Measurements from ENCODE around the gene AACS.

The AACS gene

GRCh38 chr12:125148316-125148715, 83.1 kb downstream of the AACS start:
- TF ChIP-seq SIN3A (IDR thresholded peaks at IDR 0.05; ENCODE audit: borderline replicate concordance, insufficient read depth, low read length) = no peak
- TF ChIP-seq POLR2AphosphoS5 (IDR thresholded peaks at IDR 0.05; ENCODE audit: low read depth, low read length) = no peak
- TF ChIP-seq FOXP2 (optimal IDR thresholded peaks at IDR 0.05; ENCODE audit: borderline replicate concordance, extremely low read depth, extremely low read length, insufficient read depth) = no peak
- no peak for TF ChIP-seq TAF1 (IDR thresholded peaks at IDR 0.05; ENCODE audit: borderline replicate concordance, insufficient read depth, low read length)
- TF ChIP-seq REST (IDR thresholded peaks at IDR 0.05; ENCODE audit: insufficient read depth in 1 of 2, low read depth in 2 of 2, low read length in 2 of 2) = no peak

DNA sequence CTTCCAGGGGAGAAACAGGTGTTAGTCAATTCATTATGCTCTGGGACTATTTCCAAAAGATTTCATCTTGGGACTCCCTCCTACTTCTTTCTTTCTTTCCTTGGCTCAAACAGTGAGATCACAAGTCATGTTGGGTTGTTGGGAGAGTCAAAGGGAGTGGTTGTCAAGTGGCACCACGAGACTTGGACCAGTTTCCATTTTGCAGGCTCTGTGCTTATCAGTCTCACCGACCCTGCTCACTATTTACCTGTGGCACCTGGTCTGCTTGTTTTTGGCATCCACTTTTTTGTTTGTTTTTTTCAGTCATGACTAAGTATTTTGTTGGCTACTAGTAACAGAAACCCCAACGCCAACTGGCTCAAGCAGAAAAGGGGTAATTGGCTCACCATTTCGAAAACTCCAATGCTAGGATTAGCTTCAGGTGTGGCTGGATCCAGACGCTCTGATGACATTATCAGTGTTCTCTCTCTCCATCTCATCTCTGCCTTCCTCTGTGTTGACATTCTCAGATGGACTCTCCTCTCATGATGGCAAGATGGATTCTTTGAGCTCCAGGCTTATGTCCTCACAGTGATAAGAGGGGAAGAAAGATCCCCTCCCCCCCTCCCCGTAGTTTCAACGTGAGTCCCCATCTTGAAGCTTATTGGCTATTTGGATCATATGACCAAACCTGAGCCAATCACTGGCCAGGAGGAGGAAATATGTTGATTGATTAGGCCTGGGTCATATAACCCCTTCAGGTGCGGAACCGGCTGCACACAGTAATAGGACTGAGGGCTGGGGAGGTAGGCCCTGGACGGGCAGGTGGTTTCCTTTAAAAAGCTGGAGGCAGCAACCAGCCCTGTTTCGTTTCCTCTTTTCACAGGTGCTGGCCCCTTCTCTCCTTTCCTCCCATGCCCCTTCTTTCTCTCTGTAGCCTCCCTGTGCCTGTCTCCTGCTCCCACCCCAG, 84.2 kb downstream of the AACS start:
- no peak for TF ChIP-seq SIN3A (IDR thresholded peaks at IDR 0.05; ENCODE audit: borderline replicate concordance, insufficient read depth, low read length)

GRCh38 chr12:125151284-125151683, 86.0 kb downstream of the AACS start:
- TF ChIP-seq REST (IDR thresholded peaks at IDR 0.05; ENCODE audit: insufficient read depth in 1 of 2, low read depth in 2 of 2, low read length in 2 of 2) (no peak), FOXP2 (optimal IDR thresholded peaks at IDR 0.05; ENCODE audit: borderline replicate concordance, extremely low read depth, extremely low read length, insufficient read depth) (no peak), TAF1 (IDR thresholded peaks at IDR 0.05; ENCODE audit: borderline replicate concordance, insufficient read depth, low read length) (no peak), POLR2AphosphoS5 (IDR thresholded peaks at IDR 0.05; ENCODE audit: low read depth, low read length) (no peak), SIN3A (IDR thresholded peaks at IDR 0.05; ENCODE audit: borderline replicate concordance, insufficient read depth, low read length) (no peak)

GRCh38 chr12:125152463-125152862, 87.2 kb downstream of the AACS start:
- TF ChIP-seq FOXP2 (optimal IDR thresholded peaks at IDR 0.05; ENCODE audit: borderline replicate concordance, extremely low read depth, extremely low read length, insufficient read depth) = no peak
- TF ChIP-seq POLR2AphosphoS5 (IDR thresholded peaks at IDR 0.05; ENCODE audit: low read depth, low read length) = no peak
- TF ChIP-seq REST (IDR thresholded peaks at IDR 0.05; ENCODE audit: insufficient read depth in 1 of 2, low read depth in 2 of 2, low read length in 2 of 2) = no peak
- no peak for TF ChIP-seq SIN3A (IDR thresholded peaks at IDR 0.05; ENCODE audit: borderline replicate concordance, insufficient read depth, low read length)
- TF ChIP-seq TAF1 (IDR thresholded peaks at IDR 0.05; ENCODE audit: borderline replicate concordance, insufficient read depth, low read length) = no peak

- TF ChIP-seq TAF1 (IDR thresholded peaks at IDR 0.05; ENCODE audit: borderline replicate concordance, insufficient read depth, low read length) (no peak), SIN3A (IDR thresholded peaks at IDR 0.05; ENCODE audit: borderline replicate concordance, insufficient read depth, low read length) (no peak), FOXP2 (optimal IDR thresholded peaks at IDR 0.05; ENCODE audit: borderline replicate concordance, extremely low read depth, extremely low read length, insufficient read depth) (no peak), POLR2AphosphoS5 (IDR thresholded peaks at IDR 0.05; ENCODE audit: low read depth, low read length) (no peak), REST (IDR thresholded peaks at IDR 0.05; ENCODE audit: insufficient read depth in 1 of 2, low read depth in 2 of 2, low read length in 2 of 2) (no peak)
Observed at GRCh38 chr12:125155366-125155765, 90.1 kb downstream of the AACS start.

Data from PFSK-1 (cell line).